GM18858 (cell line): ENCODE data around the gene HAUS2.
A peak's percentile ranks its signal among the peaks of the same experiment; 100 is the strongest.
"Not testable (repeated sequence)": the region's sequence is repeated elsewhere in the genome, so short reads cannot be mapped to it uniquely, and the experiment has no call there.

ENCODE experiments used
- ATAC-seq: cut with Tn5 transposase; IDR thresholded peaks from one replicate; pipeline ENCODE4 v1.9.1; 2021; ENCODE audit not compliant: unreplicated experiment

Gene HAUS2

GRCh38 chr15:42548249-42549031 lies at the start of gene HAUS2, which contains the start of gene LRRC57:
Gene HAUS2 (plus strand): TSS chr15:42548838. CDS start chr15:42548873, 35 bp downstream.
Gene LRRC57 (minus strand): TSS chr15:42548793. CDS start chr15:42548434, 359 bp downstream.
- no peak for ATAC-seq

- ATAC-seq, result no peak
Observed at GRCh38 chr15:42499858-42500609, 48.6 kb upstream of the HAUS2 start.

- no peak for ATAC-seq
Observed at GRCh38 chr15:42502477-42502876, 46.2 kb upstream of the HAUS2 start.

- ATAC-seq, result no peak
Observed at GRCh38 chr15:42503825-42504224, 44.8 kb upstream of the HAUS2 start.

GRCh38 chr15:42504631-42505030 lies 44.0 kb upstream of the HAUS2 start:
- peak; percentile 16 for ATAC-seq

- ATAC-seq, result no peak
Observed at GRCh38 chr15:42507514-42507913, 41.1 kb upstream of the HAUS2 start.

GRCh38 chr15:42508263-42508690 lies 40.4 kb upstream of the HAUS2 start:
- no peak for ATAC-seq

GRCh38 chr15:42510258-42511006 lies 38.2 kb upstream of the HAUS2 start:
- ATAC-seq, result no peak

GRCh38 chr15:42511007-42511391 lies 37.6 kb upstream of the HAUS2 start:
- no peak for ATAC-seq

GRCh38 chr15:42523331-42523730 lies 25.3 kb upstream of the HAUS2 start:
- no peak for ATAC-seq

GRCh38 chr15:42528970-42529369 lies 19.7 kb upstream of the HAUS2 start:
- ATAC-seq, result no peak

- ATAC-seq, result no peak
Observed at GRCh38 chr15:42533246-42533645, 15.4 kb upstream of the HAUS2 start.

- ATAC-seq, result no peak
Observed at GRCh38 chr15:42544853-42545629, 3.6 kb upstream of the HAUS2 start.

- no peak for ATAC-seq
Observed at GRCh38 chr15:42547918-42548248, 755 bp upstream of the HAUS2 start.

GRCh38 chr15:42549032-42549491 lies 424 bp downstream of the HAUS2 start:
- no peak for ATAC-seq

GRCh38 chr15:42549741-42550392 lies 1.2 kb downstream of the HAUS2 start:
- no peak for ATAC-seq

- no peak for ATAC-seq
Observed at GRCh38 chr15:42553554-42553953, 4.9 kb downstream of the HAUS2 start.

GRCh38 chr15:42556550-42557207 lies 8.0 kb downstream of the HAUS2 start:
- ATAC-seq, result not testable (repeated sequence)

GRCh38 chr15:42558739-42559138 lies 10.1 kb downstream of the HAUS2 start:
- ATAC-seq, result no peak
